ENCODE measurements around the gene NALCN. TPM values are rescaled to one million over a fixed set of nuclear protein-coding genes. Genes with fewer than 3 reads are reported as not detected.

The NALCN gene
- total and polyA plus RNA-seq, 2 donors (not counting 1 experiment from before 2014, with no cell fraction given) = not detected

- no peak overlapping the region for H3K27ac Mint-ChIP-seq
- no peaks in the 10 kb centered on the region for H3K9me3 ChIP-seq (ENCODE audit: control extremely low read depth in 1 of 3, control insufficient read depth in 2 of 3, insufficient read depth in 1 of 3, low read length in 2 of 3)
- no peaks in the 10 kb centered on the region for H3K36me3 ChIP-seq (replicated peaks in 1 of 2; ENCODE audit: control extremely low read depth in 1 of 2, control insufficient read depth in 1 of 2, extremely low read depth in 1 of 2, insufficient read depth in 2 of 2, low read length in 1 of 2)
- no peak overlapping the region for H3K27ac ChIP-seq (ENCODE audit: low read length in 2 of 2)
- 57% methylated on average over 1 of the region's 4 CpGs for WGBS (ENCODE audit: insufficient coverage)
- TF ChIP-seq EZH2 (IDR thresholded peaks at IDR 0.05; ENCODE audit: borderline replicate concordance, insufficient read depth, low read depth, low read length, poor library complexity, severe bottlenecking) = no peak
- TF ChIP-seq, protein P1, sequence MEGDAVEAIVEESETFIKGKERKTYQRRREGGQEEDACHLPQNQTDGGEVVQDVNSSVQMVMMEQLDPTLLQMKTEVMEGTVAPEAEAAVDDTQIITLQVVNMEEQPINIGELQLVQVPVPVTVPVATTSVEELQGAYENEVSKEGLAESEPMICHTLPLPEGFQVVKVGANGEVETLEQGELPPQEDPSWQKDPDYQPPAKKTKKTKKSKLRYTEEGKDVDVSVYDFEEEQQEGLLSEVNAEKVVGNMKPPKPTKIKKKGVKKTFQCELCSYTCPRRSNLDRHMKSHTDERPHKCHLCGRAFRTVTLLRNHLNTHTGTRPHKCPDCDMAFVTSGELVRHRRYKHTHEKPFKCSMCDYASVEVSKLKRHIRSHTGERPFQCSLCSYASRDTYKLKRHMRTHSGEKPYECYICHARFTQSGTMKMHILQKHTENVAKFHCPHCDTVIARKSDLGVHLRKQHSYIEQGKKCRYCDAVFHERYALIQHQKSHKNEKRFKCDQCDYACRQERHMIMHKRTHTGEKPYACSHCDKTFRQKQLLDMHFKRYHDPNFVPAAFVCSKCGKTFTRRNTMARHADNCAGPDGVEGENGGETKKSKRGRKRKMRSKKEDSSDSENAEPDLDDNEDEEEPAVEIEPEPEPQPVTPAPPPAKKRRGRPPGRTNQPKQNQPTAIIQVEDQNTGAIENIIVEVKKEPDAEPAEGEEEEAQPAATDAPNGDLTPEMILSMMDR (IDR thresholded peaks at IDR 0.05) = no peak
- no peak overlapping the region for H3K9ac ChIP-seq (ENCODE audit: low read length)
- no peaks in the 10 kb centered on the region for H3K4me1 Mint-ChIP-seq
- H3K4me1 ChIP-seq (ENCODE audit: control insufficient read depth in 2 of 2, insufficient read depth in 2 of 2, low read length in 2 of 2) = no peaks in the 10 kb centered on the region
- ATAC-seq (ENCODE audit: low read depth) = no peak
- H3K79me2 ChIP-seq (ENCODE audit: control insufficient read depth, insufficient read depth, low read length) = no peaks in the 10 kb centered on the region
- no peaks in the 10 kb centered on the region for H3K27me3 ChIP-seq (replicated peaks in 1 of 4; ENCODE audit: control extremely low read depth in 1 of 4, control insufficient read depth in 3 of 4, insufficient read depth in 4 of 4, low read length in 3 of 4)
- no peak overlapping the region for H2AFZ ChIP-seq (ENCODE audit: insufficient read depth, low read depth, low read length, poor library complexity, severe bottlenecking)
- H3K27me3 Mint-ChIP-seq = no peaks in the 10 kb centered on the region
- H3K4me3 Mint-ChIP-seq = no peak overlapping the region
- ChIA-PET CTCF (no interaction called here), POLR2A (no interaction called here)
- no peak for DNase-seq
- intact Hi-C loops (cut with micrococcal nuclease) = no loop called here
- no peak overlapping the region for H3K4me2 ChIP-seq (replicated peaks; ENCODE audit: low read depth, low read length, poor library complexity, severe bottlenecking)
- no peaks in the 10 kb centered on the region for H3K9me3 Mint-ChIP-seq (ENCODE audit: insufficient read depth)
- no peaks in the 10 kb centered on the region for H4K20me1 ChIP-seq (ENCODE audit: control insufficient read depth, insufficient read depth, low read length, poor library complexity, severe bottlenecking)
- H3K4me3 ChIP-seq (ENCODE audit: control extremely low read depth in 1 of 5, extremely low read depth in 1 of 5, insufficient read depth in 1 of 5, low read depth in 2 of 5, low read length in 4 of 5) = no peak overlapping the region
Measured at GRCh38 chr13:101346161-101346560, 70.1 kb downstream of the NALCN start.

DNA sequence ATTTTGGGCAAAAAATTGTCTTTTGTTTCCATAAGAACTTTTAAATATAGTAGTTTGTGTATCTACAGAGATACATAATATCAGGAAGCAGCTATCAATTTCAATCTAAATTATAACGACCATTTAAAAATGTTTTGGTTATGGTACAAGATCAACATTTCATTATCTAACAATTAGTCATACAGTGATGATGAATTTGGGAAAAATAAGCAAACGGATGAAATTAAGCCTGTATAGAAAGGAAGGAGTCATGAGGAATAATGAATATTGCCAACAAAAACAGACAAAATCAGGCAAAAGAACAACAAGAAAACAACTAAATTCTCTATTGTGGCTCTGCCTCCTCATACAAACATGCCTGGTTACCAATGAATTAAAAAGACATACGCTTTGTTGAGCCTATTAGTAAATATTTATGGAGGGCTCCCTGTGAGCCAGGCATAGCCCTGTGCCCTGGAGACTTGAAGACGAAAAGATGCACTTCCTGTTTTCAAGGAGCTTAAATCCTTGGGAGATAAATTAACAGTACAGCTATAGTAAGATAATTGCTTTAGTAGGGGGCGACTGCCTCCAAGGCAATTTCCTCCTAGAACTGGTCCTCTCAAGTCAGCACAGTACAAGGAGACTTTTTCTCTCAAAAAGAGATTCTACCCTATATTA is 73.0 kb downstream of the NALCN start:
- Mint-ChIP-seq H3K4me1 (no peaks in the 10 kb centered on the region), H3K27me3 (no peaks in the 10 kb centered on the region), H3K27ac (no peak overlapping the region), H3K4me3 (no peak overlapping the region), H3K9me3 (ENCODE audit: insufficient read depth) (peaks cover 2% of the 10 kb centered on the region)
- no peaks in the 10 kb centered on the region for H3K36me3 ChIP-seq (replicated peaks in 1 of 2; ENCODE audit: control extremely low read depth in 1 of 2, control insufficient read depth in 1 of 2, extremely low read depth in 1 of 2, insufficient read depth in 2 of 2, low read length in 1 of 2)
- H3K79me2 ChIP-seq (ENCODE audit: control insufficient read depth, insufficient read depth, low read length) = no peaks in the 10 kb centered on the region
- no peak overlapping the region for H3K4me3 ChIP-seq (ENCODE audit: control extremely low read depth in 1 of 5, extremely low read depth in 1 of 5, insufficient read depth in 1 of 5, low read depth in 2 of 5, low read length in 4 of 5)
- no peak overlapping the region for H2AFZ ChIP-seq (ENCODE audit: insufficient read depth, low read depth, low read length, poor library complexity, severe bottlenecking)
- intact Hi-C loops (cut with micrococcal nuclease) = no loop called here
- no peaks in the 10 kb centered on the region for H3K4me1 ChIP-seq (ENCODE audit: control insufficient read depth in 2 of 2, insufficient read depth in 2 of 2, low read length in 2 of 2)
- H3K27ac ChIP-seq (ENCODE audit: low read length in 2 of 2) = no peak overlapping the region
- no CpG with 5 or more reads among the region's 5 CpGs for WGBS (ENCODE audit: insufficient coverage)
- no peaks in the 10 kb centered on the region for H3K27me3 ChIP-seq (replicated peaks in 1 of 4; ENCODE audit: control extremely low read depth in 1 of 4, control insufficient read depth in 3 of 4, insufficient read depth in 4 of 4, low read length in 3 of 4)
- no peaks in the 10 kb centered on the region for H3K9me3 ChIP-seq (ENCODE audit: control extremely low read depth in 1 of 3, control insufficient read depth in 2 of 3, insufficient read depth in 1 of 3, low read length in 2 of 3)
- ATAC-seq (ENCODE audit: low read depth) = no peak
- H3K9ac ChIP-seq (ENCODE audit: low read length) = no peak overlapping the region
- POLR2A ChIA-PET = no interaction called here
- DNase-seq = no peak
- TF ChIP-seq, protein P1 (IDR thresholded peaks at IDR 0.05) = no peak
- no peak for TF ChIP-seq EZH2 (IDR thresholded peaks at IDR 0.05; ENCODE audit: borderline replicate concordance, insufficient read depth, low read depth, low read length, poor library complexity, severe bottlenecking)
- H3K4me2 ChIP-seq (replicated peaks; ENCODE audit: low read depth, low read length, poor library complexity, severe bottlenecking) = no peak overlapping the region
- no peaks in the 10 kb centered on the region for H4K20me1 ChIP-seq (ENCODE audit: control insufficient read depth, insufficient read depth, low read length, poor library complexity, severe bottlenecking)
- CTCF ChIA-PET = no interaction called here

Data from B cell (primary cell).